PC-3 (cell line): ENCODE measurements around the gene CDH13. TPM values are rescaled to one million over a fixed set of nuclear protein-coding genes. Genes with fewer than 3 reads are reported as not detected.

Experiments
- ATAC-seq: fragments of 200-7000 bp; cut with Tn5 transposase; 2 replicates; pipeline ENCODE4 v1.9.1; 2020; ENCODE audit warnings: mild to moderate bottlenecking, moderate library complexity
- BruUV-seq: library from RNA; stranded (reverse); fragments of 400-500 nt; replicated peaks from 2 replicates; lab custom pipeline; 2021; lab: Mats Ljungman, UMichigan
- CTCF ChIA-PET: fragments of 300-600 bp; sonication (Branson Sonifier 250); formaldehyde crosslinking; loops from one replicate; lab custom pipeline; 2022; ENCODE audit warnings: antibody characterized with exemption; lab: Charles Lee
- POLR2A ChIA-PET: fragments of 300-600 bp; sonication (Branson Sonifier 250); formaldehyde crosslinking; loops from one replicate; lab custom pipeline; 2022; ENCODE audit warnings: antibody characterized with exemption; ENCODE audit not compliant: unreplicated experiment; lab: Charles Lee
- DNase-seq: peaks from one replicate; pipeline ENCODE4 v3.0.0-alpha.2; 2015
- H2AFZ ChIP-seq: fragments of 300-600 bp; sonication (generic); 2 replicates; pipeline ENCODE4 v1.6.0; 2016; ENCODE audit warnings: antibody characterized with exemption, low read length
- H3F3A ChIP-seq: fragments of 300-600 bp; sonication (generic); one replicate; pipeline ENCODE4 v1.6.0; 2017; ENCODE audit warnings: antibody characterized with exemption, low read length, control low read depth, mild to moderate bottlenecking; ENCODE audit not compliant: unreplicated experiment
- H3K27ac ChIP-seq: fragments of 300-600 bp; sonication (generic); 2 replicates; pipeline ENCODE4 v1.5.1; 2016; ENCODE audit warnings: mild to moderate bottlenecking, low read length
- H3K27me3 ChIP-seq: fragments of 300-600 bp; sonication (generic); 2 replicates; pipeline ENCODE4 v1.6.1; 2016; ENCODE audit warnings: low read length, mixed read lengths
- H3K36me3 ChIP-seq: fragments of 300-600 bp; sonication (generic); 2 replicates; pipeline ENCODE4 v1.6.1; 2016; ENCODE audit warnings: low read depth, mixed run types, low read length, mixed read lengths
- H3K4me1 ChIP-seq: fragments of 300-600 bp; sonication (generic); 2 replicates; pipeline ENCODE4 v1.5.1; 2016; ENCODE audit warnings: low read length; ENCODE audit not compliant: insufficient read depth
- H3K4me2 ChIP-seq: fragments of 300-600 bp; sonication (generic); 2 replicates; pipeline ENCODE4 v1.6.0; 2016; ENCODE audit warnings: low read length
- H3K4me3 ChIP-seq: fragments of 300-600 bp; sonication (generic); 2 replicates; pipeline ENCODE4 v1.5.1; 2016; ENCODE audit warnings: mild to moderate bottlenecking, low read length, mixed read lengths
- H3K79me2 ChIP-seq: fragments of 300-600 bp; sonication (generic); 2 replicates; pipeline ENCODE4 v1.6.1; 2017; ENCODE audit warnings: low read length, mixed read lengths
- H3K9ac ChIP-seq: fragments of 300-600 bp; sonication (generic); 2 replicates; pipeline ENCODE4 v1.6.0; 2016; ENCODE audit warnings: mild to moderate bottlenecking, low read length
- H3K9me2 ChIP-seq: fragments of 300-600 bp; sonication (generic); replicated peaks from 2 replicates; pipeline ENCODE4 v1.6.1; 2016; ENCODE audit warnings: mixed run types, low read length, mixed read lengths
- H3K9me3 ChIP-seq: fragments of 300-600 bp; sonication (generic); 2 replicates; pipeline ENCODE4 v1.6.1; 2016; ENCODE audit warnings: low read length, mixed read lengths
- H4K20me1 ChIP-seq: fragments of 300-600 bp; sonication (generic); 2 replicates; pipeline ENCODE4 v1.6.1; 2016; ENCODE audit warnings: low read length, mixed read lengths
- EZH2 ChIP-seq: fragments of 300-600 bp; sonication (generic); IDR thresholded peaks from one replicate; pipeline ENCODE4 v1.6.1; 2017; ENCODE audit warnings: antibody characterized with exemption, mild to moderate bottlenecking, low read length; ENCODE audit not compliant: unreplicated experiment
- EZH2phosphoT487 ChIP-seq: fragments of 300-600 bp; sonication (generic); IDR thresholded peaks from 2 replicates; pipeline ENCODE4 v1.6.1; 2018; ENCODE audit warnings: mild to moderate bottlenecking, antibody characterized with exemption, low read length, borderline replicate concordance
- intact Hi-C: fragments of 100-400 bp; cut with micrococcal nuclease; formaldehyde crosslinking; loops from 2 replicates; pipeline ENCODE4 v1.9.0; 2023
- total RNA-seq: library from RNA; depleted of rRNA; stranded (reverse); fragments of >200 nt; gene quantifications from 2 replicates; pipeline ENCODE4 v1.2.3, GENCODE V29; 2014
- TF ChIP-seq, protein P1 (sequence below): fragments of 300-600 bp; sonication (generic); conservative IDR thresholded peaks from 2 replicates; pipeline ENCODE4 v1.5.1; 2017; ENCODE audit warnings: antibody characterized with exemption, low read depth, mild to moderate bottlenecking, low read length

The CDH13 gene
- total RNA-seq, 1 experiment from 2014 or later: 0.36 TPM

DNA sequence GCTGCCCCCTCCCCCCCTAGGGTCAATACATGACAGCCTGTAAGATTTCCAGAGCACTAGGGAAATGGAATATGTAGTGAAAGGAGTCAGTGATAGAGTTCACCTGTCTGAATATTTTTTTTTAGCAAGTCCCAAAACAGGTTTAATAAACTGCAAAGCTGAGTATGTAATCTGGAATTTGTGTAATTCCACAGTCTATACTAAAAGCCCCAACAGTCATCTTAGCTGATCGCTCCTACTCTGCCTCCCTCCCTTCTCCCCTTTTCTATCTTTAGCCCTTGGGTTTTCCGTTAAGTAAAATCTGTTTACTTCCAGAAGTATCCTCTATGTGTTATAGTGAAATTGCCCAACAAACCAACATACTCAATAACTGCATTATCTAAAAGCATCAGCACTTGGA lies 3.5 kb downstream of the CDH13 start:
- peak overlapping the region; percentile 84 for H3K4me2 ChIP-seq
- peak overlapping the region; percentile 16; the same call in 1 of the 2 replicates for H3K9ac ChIP-seq
- H3K9me3 ChIP-seq: no peaks in the 10 kb centered on the region
- ChIA-PET POLR2A (no interaction called here), CTCF (interaction anchor here (0.7 kb wide), 1 partner anchor 51 kb away, joined by 4 read pairs; no protein-coding TSS in a partner anchor)
- H3K4me1 ChIP-seq: peaks cover 47% of the 10 kb centered on the region
- DNase-seq (peak; percentile 55), ATAC-seq (peak; percentile 17)
- no peaks in the 10 kb centered on the region for H3K79me2 ChIP-seq
- H3K4me3 ChIP-seq: peak overlapping the region; percentile 32; the same call in 1 of the 2 replicates
- H3K27ac ChIP-seq: peak overlapping the region; percentile 82
- H3K9me2 ChIP-seq: no peaks in the 10 kb centered on the region
- H3K27me3 ChIP-seq: no peaks in the 10 kb centered on the region
- no peaks in the 10 kb centered on the region for H4K20me1 ChIP-seq
- 0 out of 2 replicates have a peak overlapping the region, but pooled peaks have one; percentile 23 for H2AFZ ChIP-seq
- TF ChIP-seq, protein P1, sequence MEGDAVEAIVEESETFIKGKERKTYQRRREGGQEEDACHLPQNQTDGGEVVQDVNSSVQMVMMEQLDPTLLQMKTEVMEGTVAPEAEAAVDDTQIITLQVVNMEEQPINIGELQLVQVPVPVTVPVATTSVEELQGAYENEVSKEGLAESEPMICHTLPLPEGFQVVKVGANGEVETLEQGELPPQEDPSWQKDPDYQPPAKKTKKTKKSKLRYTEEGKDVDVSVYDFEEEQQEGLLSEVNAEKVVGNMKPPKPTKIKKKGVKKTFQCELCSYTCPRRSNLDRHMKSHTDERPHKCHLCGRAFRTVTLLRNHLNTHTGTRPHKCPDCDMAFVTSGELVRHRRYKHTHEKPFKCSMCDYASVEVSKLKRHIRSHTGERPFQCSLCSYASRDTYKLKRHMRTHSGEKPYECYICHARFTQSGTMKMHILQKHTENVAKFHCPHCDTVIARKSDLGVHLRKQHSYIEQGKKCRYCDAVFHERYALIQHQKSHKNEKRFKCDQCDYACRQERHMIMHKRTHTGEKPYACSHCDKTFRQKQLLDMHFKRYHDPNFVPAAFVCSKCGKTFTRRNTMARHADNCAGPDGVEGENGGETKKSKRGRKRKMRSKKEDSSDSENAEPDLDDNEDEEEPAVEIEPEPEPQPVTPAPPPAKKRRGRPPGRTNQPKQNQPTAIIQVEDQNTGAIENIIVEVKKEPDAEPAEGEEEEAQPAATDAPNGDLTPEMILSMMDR: no peak
- TF ChIP-seq EZH2 (no peak), EZH2phosphoT487 (no peak)
- no peaks in the 10 kb centered on the region for H3F3A ChIP-seq
- H3K36me3 ChIP-seq: no peaks in the 10 kb centered on the region
- intact Hi-C loops: loop anchor here (1.0 kb wide), 1 partner anchor 9 kb away; no protein-coding TSS in a partner anchor
- BruUV-seq: no TSS peak

DNA sequence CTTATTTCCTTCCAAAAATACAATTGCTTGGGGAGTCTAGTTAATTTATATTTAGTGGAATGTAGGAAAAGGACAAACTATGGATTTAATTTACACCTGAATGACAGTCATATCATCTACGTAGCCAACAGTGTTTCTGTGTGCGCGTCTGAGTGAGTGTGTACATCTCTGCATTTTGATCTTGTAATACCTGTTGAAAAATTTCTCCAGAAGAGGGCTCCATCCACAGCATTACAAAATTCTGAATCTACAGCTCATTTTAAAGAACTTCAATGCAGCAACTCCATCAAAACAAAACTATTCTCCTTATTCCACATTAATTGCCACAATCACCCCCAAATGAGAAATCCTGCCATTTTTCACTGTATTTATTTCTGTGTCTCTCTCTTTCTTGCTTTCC lies 3.9 kb downstream of the CDH13 start:
- H3K36me3 ChIP-seq: no peaks in the 10 kb centered on the region
- no peaks in the 10 kb centered on the region for H4K20me1 ChIP-seq
- no peaks in the 10 kb centered on the region for H3K27me3 ChIP-seq
- no peaks in the 10 kb centered on the region for H3K79me2 ChIP-seq
- no peaks in the 10 kb centered on the region for H3K9me3 ChIP-seq
- no peaks in the 10 kb centered on the region for H3K9me2 ChIP-seq
- peak overlapping the region; percentile 84 for H3K4me2 ChIP-seq
- intact Hi-C loops: loop anchor here (1.0 kb wide), 1 partner anchor 9 kb away; no protein-coding TSS in a partner anchor
- POLR2A ChIA-PET: no interaction called here
- peak; percentile 35 for DNase-seq
- CTCF ChIA-PET: interaction anchor here (0.7 kb wide), 1 partner anchor 51 kb away, joined by 4 read pairs; no protein-coding TSS in a partner anchor
- H3K4me3 ChIP-seq: no peak overlapping the region
- H3K9ac ChIP-seq: no peak overlapping the region
- BruUV-seq: no TSS peak
- TF ChIP-seq EZH2: no peak
- TF ChIP-seq, protein P1: peak; percentile 40
- no peak for TF ChIP-seq EZH2phosphoT487
- no peaks in the 10 kb centered on the region for H3F3A ChIP-seq
- H2AFZ ChIP-seq: no peak overlapping the region
- no peak for ATAC-seq
- H3K27ac ChIP-seq: peak overlapping the region; percentile 82
- H3K4me1 ChIP-seq: peaks cover 47% of the 10 kb centered on the region
